Germinal center (tissue), 1 donor: ENCODE results near the gene PLAAT5.
A peak's percentile ranks its signal among the peaks of the same experiment; 100 is the strongest.
"Not testable (repeated sequence)": the region's sequence is repeated elsewhere in the genome, so short reads cannot be mapped to it uniquely, and the experiment has no call there.

ENCODE experiments used
- DNase-seq: peaks from one replicate; pipeline ENCODE4 v3.0.0; 2012; ENCODE audit warnings: mixed read lengths, low spot score

Gene PLAAT5

GRCh38 chr11:63490551-63491239 lies at the start of gene PLAAT5:
PLAAT5 (minus strand) TSS chr11:63491167; CDS start chr11:63491034, 133 bp downstream.
- no peak for DNase-seq

- no peak for DNase-seq
Observed at GRCh38 chr11:63537293-63538101, 46.5 kb upstream of the PLAAT5 start.

- DNase-seq = peak; percentile 38
Observed at GRCh38 chr11:63536669-63537292, 45.8 kb upstream of the PLAAT5 start, which contains the start of gene PLAAT4. PLAAT4 (plus strand) TSS chr11:63536808; CDS start chr11:63536869, 61 bp downstream.

GRCh38 chr11:63535734-63536133 lies 44.8 kb upstream of the PLAAT5 start:
- no peak for DNase-seq

GRCh38 chr11:63534895-63535461 lies 44.0 kb upstream of the PLAAT5 start:
- no peak for DNase-seq

- DNase-seq = no peak
Observed at GRCh38 chr11:63534076-63534475, 43.1 kb upstream of the PLAAT5 start.

- no peak for DNase-seq
Observed at GRCh38 chr11:63532799-63533475, 42.0 kb upstream of the PLAAT5 start.

GRCh38 chr11:63532117-63532516 lies 41.1 kb upstream of the PLAAT5 start:
- DNase-seq = no peak

- not testable (repeated sequence) for DNase-seq
Observed at GRCh38 chr11:63531074-63531792, 40.3 kb upstream of the PLAAT5 start.

GRCh38 chr11:63530021-63530420 lies 39.1 kb upstream of the PLAAT5 start:
- DNase-seq = no peak

GRCh38 chr11:63529373-63529772 lies 38.4 kb upstream of the PLAAT5 start:
- DNase-seq = not testable (repeated sequence)

- not testable (repeated sequence) for DNase-seq
Observed at GRCh38 chr11:63528729-63529278, 37.8 kb upstream of the PLAAT5 start.

- not testable (repeated sequence) for DNase-seq
Observed at GRCh38 chr11:63528156-63528555, 37.2 kb upstream of the PLAAT5 start.

GRCh38 chr11:63527667-63528066 lies 36.7 kb upstream of the PLAAT5 start:
- no peak for DNase-seq

- no peak for DNase-seq
Observed at GRCh38 chr11:63523151-63523550, 32.2 kb upstream of the PLAAT5 start.

- DNase-seq = no peak
Observed at GRCh38 chr11:63521896-63522295, 30.9 kb upstream of the PLAAT5 start.

- DNase-seq = no peak
Observed at GRCh38 chr11:63520606-63521170, 29.7 kb upstream of the PLAAT5 start.

GRCh38 chr11:63518548-63518947 lies 27.6 kb upstream of the PLAAT5 start:
- no peak for DNase-seq

- DNase-seq = no peak
Observed at GRCh38 chr11:63517156-63517555, 26.2 kb upstream of the PLAAT5 start.

GRCh38 chr11:63516109-63516508 lies 25.1 kb upstream of the PLAAT5 start:
- DNase-seq = no peak
